Measurements from ENCODE around the gene VEGFB.

The VEGFB gene

DNA sequence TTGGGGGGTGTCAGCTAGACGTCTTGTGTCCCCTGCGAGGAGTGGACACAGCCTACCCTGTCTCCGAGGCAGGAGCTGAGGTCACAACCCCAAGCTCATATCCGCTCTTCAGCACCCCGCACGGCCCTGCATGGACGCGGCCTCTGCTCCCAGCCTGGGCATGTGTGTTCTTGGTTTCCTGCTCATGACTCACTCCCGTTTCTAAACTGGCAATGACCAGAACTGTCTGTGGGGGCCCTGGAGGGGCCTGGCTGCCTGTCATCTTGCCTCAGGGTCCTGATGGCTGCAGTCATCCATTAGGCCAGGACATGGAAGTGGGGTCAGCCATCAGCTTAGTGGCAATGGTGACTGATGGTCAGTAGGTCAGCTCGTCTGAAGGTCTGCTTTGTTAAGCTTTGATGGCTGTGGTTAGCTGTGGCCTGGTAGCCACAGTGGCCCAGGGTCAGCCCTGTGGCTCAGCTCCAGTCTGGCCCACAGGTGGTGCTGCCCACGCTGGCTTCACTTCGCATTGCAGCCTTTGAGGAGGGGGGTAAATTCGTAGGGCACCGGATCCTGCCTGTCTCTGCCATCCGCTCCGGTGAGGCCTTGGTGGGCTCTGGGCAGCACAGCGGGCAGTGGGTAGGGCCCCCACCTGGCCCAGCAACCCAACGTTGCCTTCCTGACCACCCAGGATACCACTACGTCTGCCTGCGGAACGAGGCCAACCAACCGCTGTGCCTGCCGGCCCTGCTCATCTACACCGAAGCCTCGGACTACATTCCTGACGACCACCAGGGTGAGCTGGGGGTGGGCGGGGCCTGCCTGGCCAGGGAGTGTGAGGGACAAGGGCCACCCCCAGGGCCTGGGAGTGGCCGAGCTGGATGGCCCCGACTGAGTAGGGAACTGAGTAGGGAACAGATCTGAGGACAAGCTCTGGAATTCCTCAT is 28.9 kb downstream of the VEGFB start:
- DNase-seq = no peak

DNA sequence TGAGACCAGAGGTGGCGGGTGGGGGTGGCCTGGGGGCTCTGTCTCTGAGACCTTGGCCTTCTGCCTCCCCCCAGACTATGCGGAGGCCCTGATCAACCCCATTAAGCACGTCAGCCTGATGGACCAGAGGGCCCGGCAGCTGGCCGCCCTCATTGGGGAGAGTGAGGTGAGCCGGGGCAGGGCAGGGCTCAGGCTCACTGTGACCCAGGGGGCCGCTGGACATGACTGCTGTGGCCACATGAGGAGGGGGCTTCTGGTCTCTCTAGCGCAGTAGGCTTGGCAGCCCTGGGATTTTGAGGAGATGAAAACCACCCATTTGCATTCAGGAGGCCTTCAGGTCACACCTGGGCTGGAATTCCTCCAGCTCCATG is 29.5 kb downstream of the VEGFB start:
- no peak for DNase-seq

DNA sequence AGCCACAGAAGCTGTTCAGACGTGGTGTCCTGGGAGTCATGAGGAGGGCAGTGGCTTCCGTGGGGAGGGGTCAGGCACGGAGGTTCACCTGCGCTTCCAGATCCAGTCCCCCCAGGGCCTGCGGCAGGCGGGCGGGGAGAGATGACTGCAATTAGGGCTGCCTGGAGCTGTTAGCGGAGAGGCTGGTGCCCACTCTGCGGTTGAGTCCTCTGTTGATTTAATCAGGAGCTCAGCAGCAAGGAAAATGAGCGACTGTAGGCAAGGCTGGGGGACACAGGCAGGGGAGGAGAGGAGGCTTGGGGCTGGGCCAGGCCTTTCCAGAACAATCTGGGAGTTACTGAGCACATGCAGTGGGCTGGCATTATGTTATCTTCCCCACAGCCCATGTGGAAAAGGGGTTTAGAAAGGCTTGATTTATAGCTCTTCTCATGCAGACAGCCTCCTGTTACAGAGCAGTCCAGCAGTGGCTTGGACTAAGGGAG is 30.0 kb downstream of the VEGFB start:
- DNase-seq = no peak

DNA sequence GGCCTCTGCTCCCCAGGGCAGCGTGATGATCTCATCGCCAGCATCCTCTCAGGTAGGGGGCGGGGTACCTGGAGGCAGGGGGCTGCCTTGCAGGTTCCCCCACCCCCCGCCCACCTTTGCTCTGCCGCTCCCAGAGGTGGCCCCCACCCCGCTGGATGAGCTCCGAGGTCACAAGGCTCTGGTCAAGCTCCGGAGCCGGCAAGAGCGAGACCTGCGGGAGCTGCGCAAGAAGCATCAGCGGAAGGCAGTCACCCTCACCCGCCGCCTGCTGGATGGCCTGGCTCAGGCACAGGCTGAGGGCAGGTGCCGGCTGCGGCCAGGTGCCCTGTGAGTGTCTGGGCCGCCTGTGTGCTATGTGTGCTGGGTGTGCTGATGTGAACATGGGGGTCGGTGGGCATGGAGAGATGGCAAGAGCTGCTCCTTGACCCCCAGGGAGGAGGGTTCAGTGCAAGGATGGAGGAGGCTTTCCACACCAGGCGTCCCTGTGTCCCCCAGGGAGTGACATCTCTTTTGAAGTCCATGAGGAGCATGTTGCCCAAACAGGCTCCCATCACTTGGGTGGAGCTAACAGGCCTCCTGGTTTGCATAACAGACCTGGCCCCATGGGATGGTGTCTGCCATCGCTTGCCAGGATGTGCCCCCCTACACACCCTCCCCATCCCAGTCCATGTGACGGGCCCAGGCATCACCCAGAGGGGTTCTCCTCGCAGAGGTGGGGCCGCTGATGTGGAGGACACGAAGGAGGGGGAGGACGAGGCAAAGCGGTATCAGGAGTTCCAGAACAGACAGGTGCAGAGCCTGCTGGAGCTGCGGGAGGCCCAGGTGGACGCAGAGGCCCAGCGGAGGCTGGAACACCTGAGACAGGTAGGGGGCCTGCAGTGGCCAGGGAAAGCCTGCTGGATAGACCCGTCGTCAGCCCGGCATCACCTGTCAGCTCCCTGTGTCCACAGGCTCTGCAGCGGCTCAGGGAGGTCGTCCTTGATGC is 31.1 kb downstream of the VEGFB start:
- DNase-seq = no peak

DNA sequence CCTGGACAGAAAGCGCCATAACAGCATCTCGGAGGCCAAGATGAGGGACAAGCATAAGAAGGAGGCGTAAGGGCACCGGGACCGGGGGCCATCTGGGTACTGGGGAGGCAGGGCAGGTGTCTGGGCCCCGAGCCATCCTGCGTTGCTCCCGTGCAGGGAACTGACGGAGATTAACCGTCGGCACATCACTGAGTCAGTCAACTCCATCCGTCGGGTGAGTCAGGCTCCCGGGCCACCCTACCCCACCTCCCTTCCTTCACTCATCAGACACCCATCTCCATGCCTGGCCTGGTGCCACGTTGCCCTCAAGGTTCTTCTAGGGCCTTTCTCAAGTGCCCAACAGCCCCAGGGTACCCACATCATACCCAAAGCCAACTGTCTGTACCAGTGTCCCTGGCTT is 32.0 kb downstream of the VEGFB start:
- no peak for DNase-seq

DNA sequence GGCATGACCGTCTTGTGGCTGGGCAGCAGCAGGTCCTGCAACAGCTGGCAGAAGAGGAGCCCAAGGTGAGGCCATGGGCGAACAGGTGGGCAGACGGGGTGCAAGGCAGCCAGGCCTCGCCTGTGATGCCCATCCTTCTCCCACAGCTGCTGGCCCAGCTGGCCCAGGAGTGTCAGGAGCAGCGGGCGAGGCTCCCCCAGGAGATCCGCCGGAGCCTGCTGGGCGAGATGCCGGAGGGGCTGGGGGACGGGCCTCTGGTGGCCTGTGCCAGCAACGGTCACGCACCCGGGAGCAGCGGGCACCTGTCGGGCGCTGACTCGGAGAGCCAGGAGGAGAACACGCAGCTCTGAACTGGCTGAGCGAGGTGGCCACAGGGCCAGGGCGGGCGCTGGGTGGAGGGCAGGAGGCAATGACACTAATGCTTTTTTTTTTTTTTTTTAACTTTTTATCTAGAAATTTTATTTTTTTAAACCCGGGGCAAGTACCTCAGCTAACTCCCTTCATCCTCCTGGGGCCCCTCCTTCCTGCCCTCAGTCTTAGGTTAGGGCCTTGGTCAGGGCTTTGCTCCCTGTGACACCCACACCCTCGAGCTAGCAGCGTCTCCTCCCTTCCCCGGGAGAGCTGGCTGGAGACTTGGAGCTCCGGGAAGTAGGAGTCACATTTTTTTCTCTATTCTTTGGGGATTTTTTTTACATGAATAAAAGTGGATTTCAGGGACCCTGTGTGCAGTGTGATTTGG is 33.0 kb downstream of the VEGFB start:
- peak; percentile 27 for DNase-seq

DNA sequence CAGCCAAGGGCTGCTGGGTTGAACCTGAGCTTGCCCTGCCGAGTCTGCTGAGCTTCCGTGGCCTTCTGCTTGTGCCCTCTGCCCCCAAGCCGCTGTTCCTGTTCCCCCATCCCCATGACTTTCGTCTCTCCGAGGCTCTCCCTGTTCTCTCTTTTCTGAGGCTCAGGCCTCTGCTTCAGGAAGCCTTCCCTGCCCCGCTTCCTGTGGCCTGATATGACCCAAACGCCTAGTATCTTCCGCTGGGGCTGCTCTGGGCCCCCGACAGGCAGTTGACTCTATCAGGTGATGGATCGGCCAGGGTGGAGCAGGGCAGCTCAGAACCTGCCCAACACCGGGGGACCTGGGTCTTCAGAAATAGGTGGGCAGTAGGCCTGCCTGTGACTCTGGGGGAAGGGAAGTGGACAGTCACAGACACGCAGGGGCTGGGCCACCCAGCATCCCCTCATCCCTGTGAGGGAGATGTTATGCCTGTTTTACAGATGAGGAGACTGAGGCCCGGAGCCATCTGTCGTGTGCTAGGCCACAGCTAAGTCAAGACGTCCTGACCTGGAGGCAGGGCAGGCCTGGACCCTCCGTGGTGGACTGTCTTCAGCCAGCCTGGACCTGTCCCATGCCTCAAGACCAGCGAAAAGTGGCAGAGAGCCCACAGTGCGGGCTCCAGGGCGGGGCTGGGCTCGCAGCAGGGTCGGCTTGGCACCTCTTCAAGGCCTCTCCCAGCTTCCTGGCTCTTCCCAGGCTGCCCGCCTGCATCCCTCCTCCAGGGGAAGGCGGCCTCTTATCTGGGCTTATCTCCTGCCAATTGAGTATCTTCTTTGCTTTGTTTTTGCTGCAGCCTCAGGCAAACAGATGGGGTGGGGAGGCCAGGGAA is 33.9 kb downstream of the VEGFB start:
- DNase-seq = peak; percentile 43

DNA sequence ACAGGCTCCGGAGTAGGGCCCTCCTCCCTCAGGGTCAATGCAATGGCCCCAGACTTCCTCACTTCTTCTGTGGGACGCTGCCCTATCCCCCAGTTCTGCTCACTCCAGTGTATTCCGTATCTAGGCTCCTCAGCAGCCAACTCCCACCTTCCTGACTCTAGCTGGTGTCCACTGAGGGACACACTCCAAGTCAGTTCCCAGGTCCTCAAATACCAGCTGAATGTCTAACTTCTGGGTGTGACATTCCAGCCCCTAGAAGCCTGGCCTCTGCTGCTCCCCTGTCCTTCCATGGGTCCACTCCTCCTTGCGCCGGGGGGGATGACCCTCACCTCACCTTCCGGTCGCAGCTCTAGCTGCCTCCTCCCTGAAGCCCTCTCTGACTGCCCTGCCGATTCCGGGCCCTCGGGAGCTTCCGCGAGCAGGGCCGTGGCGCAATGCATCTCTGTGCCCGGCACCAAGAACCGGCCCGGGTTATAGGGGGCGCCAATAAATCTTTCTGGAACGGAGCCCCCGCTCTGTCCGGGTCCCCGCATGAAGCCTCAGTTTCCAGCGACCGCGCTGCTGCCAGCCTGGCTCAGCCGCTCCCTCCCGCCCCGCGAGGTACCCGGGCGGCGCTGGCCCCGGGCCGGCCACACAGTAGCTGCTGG is 34.6 kb downstream of the VEGFB start:
- peak; percentile 43 for DNase-seq

DNA sequence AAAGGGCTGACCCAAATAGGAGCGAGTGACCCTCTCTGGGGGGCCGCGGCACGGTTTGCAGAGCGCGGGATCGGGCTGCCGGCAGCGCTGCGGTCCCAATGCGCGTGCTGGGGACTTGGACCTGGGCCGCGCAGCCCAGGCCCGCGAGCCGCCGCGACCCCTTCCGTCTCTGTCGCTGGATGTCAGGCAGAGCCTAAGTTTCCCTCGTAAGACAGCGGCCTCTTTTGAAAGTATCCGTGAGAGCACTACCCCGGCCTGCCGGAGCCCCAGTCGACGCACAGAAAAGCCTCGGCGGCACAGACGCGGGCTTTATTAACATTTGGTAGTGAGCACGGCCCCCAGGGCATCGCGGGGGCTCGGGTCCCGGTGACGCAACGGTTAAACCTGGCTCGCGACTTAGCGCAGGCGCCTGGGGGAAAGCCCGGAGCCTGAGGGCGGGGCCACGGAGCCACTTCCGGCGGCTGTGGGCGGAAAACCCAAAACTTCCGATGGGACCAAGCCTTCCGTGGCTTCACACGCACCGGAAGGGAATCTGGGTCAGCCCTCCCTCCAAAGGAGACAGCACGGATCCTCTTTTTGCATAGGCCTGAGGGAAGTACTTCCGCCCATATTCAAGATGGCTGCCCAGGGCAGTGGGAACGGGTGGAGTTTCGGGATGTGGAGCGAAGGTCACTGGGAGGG is 35.3 kb downstream of the VEGFB start:
- DNase-seq = peak; percentile 99

DNA sequence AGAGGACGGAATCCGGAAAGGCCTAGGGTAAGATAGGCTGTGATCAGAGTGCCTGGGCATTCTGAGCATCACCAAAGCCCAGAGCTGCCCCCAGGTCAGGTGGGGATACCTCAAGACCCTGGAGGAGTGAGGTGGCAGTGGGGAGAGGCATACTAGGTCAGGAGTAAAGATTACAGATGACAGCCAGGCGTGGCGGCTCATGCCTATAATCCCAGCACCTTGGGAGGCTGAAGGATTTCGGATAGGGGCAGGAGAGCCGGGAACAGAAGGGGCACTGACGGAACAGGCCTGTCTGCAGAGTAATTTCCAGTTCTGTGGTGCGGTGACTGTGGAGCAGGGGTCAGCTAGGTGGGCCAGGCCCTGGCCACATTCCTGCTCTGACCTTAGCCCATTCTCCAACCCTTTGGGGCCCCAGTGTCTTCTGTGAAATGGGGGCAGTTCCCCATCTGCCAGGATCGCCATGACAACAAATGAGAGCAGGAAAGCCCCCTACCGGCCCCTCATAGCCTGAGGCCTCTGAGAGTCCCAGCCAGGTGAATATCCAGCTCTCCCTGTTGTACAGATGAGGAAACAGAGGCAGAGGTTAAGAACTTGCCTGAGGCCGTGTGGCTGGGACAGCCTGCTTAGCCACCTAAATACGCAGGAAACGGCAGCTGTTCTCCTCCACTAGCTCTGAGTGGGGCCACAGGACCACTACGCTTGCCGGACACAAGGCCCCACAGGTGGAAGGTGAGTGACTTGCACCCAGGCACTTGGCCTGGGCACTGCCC is 40.8 kb downstream of the VEGFB start:
- no peak for DNase-seq

DNA sequence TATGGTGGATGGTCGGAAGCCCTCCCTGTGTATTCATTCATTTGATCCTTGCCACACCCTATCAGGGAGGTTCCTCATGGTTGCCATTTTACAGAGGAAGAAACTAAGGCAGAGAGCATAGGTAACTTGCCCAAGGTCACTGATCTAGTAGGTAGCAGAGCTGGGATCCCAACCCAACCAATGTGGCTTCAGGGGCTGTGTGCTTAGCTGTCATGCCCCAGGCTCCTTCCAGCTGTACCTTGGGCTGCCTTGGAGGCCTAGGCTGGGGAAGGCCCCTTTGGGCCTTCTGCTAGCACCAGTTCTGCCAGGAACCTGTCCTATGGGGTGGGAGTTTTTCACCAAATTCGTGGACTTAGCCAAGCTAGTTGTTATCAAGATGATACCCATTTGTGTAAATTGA is 41.5 kb downstream of the VEGFB start:
- DNase-seq = no peak

DNA sequence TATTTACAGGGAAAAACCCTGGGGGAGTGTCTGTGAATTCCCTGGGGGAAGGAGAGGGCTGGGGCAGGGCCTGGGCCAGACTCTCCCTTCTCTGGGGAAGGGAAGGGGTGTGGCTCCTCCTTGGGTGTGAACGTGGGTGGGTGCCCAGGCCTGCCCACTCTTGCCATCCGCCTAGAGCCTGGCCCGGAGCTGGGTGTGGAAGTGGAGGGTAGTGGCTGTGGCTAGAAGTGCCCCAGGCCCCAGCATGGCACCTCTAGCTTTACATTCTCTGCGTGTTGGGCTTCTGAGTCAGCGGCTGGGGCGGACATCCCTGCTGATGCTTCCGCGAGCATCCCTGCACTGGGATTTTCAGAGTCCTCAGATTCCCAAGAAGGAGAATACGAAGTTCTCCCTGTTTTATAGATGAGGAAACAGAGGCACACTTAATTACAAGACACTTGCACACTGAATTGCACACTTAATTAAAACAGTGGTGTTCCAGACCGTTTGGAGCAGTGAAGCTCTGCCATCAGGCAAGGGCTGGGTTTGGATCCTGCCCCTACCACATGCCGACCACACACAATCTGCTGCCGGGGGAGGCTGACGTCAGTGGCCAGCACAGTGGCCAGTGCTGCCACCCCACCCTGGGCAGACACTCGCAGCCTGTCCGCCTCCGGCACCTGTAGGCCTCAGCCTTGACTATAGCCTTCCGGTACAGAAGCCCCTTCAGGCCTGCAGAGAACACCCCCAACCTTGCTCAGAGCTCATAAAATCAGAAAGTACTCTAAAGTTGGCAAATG is 42.5 kb downstream of the VEGFB start:
- DNase-seq = no peak

DNA sequence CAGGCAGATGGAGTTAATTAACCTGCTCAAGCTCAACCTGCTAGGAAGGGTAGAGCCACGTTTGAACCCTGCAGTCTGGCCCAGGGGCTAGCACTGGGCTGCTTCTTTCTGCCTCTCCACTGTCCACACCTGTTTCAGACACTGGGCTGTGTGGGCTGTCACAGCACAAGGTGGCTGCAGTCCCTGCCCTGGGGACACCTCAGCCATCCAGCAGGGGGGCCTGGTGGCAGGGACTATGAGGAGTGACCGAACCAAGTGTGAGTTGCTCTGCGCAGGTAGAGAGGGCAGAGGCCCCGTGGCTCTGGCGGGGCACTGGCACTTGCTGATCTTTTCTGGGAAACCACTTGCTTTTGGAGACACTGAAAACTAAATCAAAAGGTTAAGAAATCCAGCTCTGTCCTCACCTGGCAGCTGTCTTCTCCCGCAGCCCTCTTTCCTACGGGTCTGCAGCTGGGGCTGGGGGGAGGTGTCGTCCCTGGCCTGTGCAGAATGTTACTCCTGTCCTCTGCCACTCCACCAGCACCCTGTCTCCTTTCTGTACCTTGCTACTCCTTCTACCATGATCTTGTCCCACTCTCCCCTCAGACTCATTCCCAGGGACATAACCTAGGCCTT is 44.3 kb downstream of the VEGFB start:
- no peak for DNase-seq

DNA sequence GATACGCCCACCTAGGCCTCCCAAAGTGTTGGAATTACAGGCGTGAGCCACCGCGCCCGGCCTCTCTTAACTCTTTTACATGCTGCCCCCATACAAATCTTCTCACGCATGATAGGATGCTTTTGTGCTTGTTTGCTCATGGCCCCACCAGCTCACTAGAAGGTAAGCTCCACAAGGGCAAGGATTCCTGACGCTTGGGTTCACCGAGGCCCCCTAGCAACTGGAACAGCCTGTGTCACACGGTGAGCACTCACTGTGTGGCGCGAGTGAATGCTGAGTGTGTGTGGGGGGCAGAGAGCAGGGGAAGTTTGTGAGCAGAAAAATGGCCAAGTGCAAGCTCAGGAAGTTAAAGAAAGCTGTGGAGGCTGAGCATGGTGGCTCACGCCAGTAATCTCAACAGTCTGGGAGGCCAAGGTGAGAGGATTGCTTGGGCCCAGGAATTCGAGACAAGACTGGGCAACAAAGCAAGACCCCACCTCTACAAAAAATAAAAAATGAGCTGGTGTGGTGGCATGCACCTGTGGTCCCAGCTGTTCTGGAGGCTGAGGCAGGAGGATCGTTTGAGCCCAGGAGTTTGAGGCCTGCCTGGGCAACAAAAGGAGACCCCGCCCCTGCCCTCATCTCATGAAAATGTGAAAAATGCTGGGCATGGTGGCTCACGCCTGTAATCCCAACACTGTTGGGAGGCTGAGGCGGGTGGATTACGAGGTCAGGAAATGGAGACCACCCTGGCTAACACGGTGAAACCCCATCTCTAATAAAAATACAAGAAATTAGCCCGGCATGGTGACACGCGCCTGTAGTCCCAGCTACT is 47.8 kb downstream of the VEGFB start:
- no peak for DNase-seq

DNA sequence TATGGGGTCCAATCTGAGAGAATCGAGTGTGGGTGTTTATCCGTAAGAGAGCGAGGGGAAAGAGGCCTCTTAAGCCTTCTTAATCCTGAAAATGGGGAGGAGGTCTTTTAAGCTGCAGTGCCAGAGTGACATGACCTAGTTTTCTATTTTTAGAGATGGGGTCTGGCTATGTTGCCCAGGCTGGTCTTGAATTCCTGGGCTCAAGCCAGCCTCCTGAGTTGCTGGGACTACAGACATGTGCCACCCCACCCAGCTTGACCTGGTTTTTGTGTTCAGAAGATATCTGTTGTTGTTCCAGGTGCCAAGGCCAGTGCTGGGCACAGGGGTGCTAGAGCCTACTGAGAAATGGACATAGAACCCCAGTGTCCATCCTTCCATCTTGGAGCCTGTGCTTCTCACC is 48.7 kb downstream of the VEGFB start:
- DNase-seq = no peak

DNA sequence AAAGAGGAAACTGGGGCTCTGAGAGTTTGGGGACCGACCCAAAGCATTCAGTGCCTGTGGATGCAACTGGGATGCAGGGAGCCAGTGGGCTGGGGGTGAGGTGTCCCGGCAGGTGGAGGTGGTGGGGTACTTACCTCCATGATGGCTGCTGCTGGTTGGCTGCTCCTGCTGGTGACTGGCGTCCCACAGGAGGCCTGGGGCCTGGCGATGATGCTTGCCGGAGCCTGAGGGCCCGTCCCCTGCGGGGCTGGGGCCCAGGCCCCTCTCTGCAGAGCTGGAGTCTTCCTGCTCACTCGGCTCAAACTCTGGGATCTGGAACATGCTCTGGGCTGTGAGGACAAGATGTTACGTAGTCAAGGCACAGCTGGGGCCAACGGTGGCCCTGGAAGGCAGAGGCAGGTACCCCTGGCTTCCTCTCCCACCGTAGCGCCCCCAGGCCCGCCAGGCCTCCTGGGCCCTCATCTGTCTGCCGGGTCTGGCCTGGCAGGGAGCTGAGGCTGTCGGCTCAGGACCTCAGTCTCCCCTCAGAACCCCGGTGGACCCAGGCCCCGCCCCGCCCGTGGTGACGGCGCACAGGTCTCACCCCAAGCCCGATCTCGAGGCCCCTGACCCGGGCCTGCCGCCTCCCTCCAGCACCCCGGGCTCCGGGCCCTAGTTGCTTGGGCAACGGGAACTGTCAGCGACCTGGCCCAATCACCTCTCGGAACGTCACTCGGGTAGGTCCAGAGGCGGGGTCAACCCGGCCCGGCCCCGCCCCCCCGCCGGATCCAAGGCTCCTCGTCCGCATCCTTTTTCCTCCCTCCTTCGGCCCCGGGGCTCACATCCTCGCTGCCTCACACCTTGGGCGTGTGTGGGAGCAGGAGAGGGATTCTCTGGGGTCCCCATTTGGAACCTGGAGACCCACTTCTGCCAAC is 49.9 kb downstream of the VEGFB start, which contains the start of gene BAD:
BAD (minus strand) TSS at position 618 of the 914 bp plus-strand sequence; CDS start at position 321, 297 bp downstream.
- DNase-seq = peak; percentile 92

Data from NCI-H2171 treated with DMSO at 0.1 percent for 48 hours (cell line).